ENCODE results near the gene PNPLA3.

GRCh38 chr22:43891360-43892182 lies 32.0 kb upstream of the PNPLA3 start, which contains the start of gene PNPLA5:
- no peak for TF ChIP-seq CTCF (IDR thresholded peaks at IDR 0.05 in 2 of 3, conservative IDR thresholded peaks at IDR 0.05 in 1 of 3; ENCODE audit: borderline replicate concordance in 1 of 3, insufficient read depth in 1 of 3, low read depth in 2 of 3, low read length in 2 of 3)
- TF ChIP-seq, protein P1, sequence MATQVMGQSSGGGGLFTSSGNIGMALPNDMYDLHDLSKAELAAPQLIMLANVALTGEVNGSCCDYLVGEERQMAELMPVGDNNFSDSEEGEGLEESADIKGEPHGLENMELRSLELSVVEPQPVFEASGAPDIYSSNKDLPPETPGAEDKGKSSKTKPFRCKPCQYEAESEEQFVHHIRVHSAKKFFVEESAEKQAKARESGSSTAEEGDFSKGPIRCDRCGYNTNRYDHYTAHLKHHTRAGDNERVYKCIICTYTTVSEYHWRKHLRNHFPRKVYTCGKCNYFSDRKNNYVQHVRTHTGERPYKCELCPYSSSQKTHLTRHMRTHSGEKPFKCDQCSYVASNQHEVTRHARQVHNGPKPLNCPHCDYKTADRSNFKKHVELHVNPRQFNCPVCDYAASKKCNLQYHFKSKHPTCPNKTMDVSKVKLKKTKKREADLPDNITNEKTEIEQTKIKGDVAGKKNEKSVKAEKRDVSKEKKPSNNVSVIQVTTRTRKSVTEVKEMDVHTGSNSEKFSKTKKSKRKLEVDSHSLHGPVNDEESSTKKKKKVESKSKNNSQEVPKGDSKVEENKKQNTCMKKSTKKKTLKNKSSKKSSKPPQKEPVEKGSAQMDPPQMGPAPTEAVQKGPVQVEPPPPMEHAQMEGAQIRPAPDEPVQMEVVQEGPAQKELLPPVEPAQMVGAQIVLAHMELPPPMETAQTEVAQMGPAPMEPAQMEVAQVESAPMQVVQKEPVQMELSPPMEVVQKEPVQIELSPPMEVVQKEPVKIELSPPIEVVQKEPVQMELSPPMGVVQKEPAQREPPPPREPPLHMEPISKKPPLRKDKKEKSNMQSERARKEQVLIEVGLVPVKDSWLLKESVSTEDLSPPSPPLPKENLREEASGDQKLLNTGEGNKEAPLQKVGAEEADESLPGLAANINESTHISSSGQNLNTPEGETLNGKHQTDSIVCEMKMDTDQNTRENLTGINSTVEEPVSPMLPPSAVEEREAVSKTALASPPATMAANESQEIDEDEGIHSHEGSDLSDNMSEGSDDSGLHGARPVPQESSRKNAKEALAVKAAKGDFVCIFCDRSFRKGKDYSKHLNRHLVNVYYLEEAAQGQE (IDR thresholded peaks at IDR 0.05; ENCODE audit: low read depth) = no peak
- TF ChIP-seq RAD21 (IDR thresholded peaks at IDR 0.05; ENCODE audit: low read depth) = no peak
- no peak for TF ChIP-seq TCF7L2 (IDR thresholded peaks at IDR 0.05; ENCODE audit: borderline replicate concordance, extremely low read depth, insufficient read depth, insufficient read length)
- TF ChIP-seq POLR2A (IDR thresholded peaks at IDR 0.05; ENCODE audit: borderline replicate concordance, extremely low read depth, insufficient read depth, insufficient read length) = no peak
- no peak for TF ChIP-seq POLR2AphosphoS5 (IDR thresholded peaks at IDR 0.05; ENCODE audit: low read depth, low read length)
- TF ChIP-seq FOSL1 (IDR thresholded peaks at IDR 0.05; ENCODE audit: low read depth) = no peak
- TF ChIP-seq ZNF274 (IDR thresholded peaks at IDR 0.05; ENCODE audit: low read depth, low read length) = no peak

Data from HCT116 (cell line).